AG04449 (cell line): ENCODE measurements around the gene RNF152.
A peak's percentile ranks its signal among the peaks of the same experiment; 100 is the strongest.

Experiments used
- CTCF ChIA-PET: fragments of 350-600 bp; formaldehyde crosslinking; extraction: SDS; loops from one replicate; lab custom pipeline; 2021; ENCODE audit warnings: antibody characterized with exemption; lab: Yijun Ruan, JAX
- POLR2A ChIA-PET: fragments of 400-600, 350-600 bp; formaldehyde crosslinking; extraction: SDS; loops from one replicate; lab custom pipeline; 2020; ENCODE audit warnings: antibody characterized with exemption, inconsistent platforms; lab: Yijun Ruan, JAX
- DNase-seq: peaks from one replicate; pipeline ENCODE4 v3.0.0-alpha.2; 2010; ENCODE audit warnings: low read depth, low spot score
- H3K4me3 ChIP-seq: 2 replicates; pipeline ENCODE4 v1.5.1; 2011; ENCODE audit warnings: low read depth, mild to moderate bottlenecking, control low read depth, low read length
- CTCF ChIP-seq: IDR thresholded peaks from one replicate; pipeline ENCODE4 v1.5.1; 2011; ENCODE audit warnings: mild to moderate bottlenecking, moderate library complexity, low read length, control low read depth, inconsistent platforms; ENCODE audit not compliant: insufficient read depth; ENCODE audit errors: missing control alignments

The RNF152 gene

GRCh38 chr18:61912476-61912875 lies 19.7 kb upstream of the RNF152 start:
- CTCF ChIA-PET, result interaction anchor here (2.0 to 3.2 kb wide), 3 partner anchors 10 to 12 kb away, joined by 11 to 21 read pairs (median 15); no protein-coding TSS in a partner anchor
- TF ChIP-seq CTCF, result no peak
- H3K4me3 ChIP-seq, result no peak overlapping the region
- DNase-seq, result no peak
- POLR2A ChIA-PET, result no interaction called here

GRCh38 chr18:61910101-61910500 lies 17.3 kb upstream of the RNF152 start:
- POLR2A ChIA-PET, result no interaction called here
- H3K4me3 ChIP-seq, result no peak overlapping the region
- TF ChIP-seq CTCF, result no peak
- CTCF ChIA-PET, result interaction anchor here (3.1 kb wide), 1 partner anchor 10 kb away, joined by 21 read pairs; no protein-coding TSS in a partner anchor
- no peak for DNase-seq

GRCh38 chr18:61908661-61909060 lies 15.9 kb upstream of the RNF152 start:
- DNase-seq, result no peak
- no peak overlapping the region for H3K4me3 ChIP-seq
- ChIA-PET CTCF (interaction anchor here (1.5 kb wide), 1 partner anchor 326 kb away, joined by 4 read pairs; no protein-coding TSS in a partner anchor), POLR2A (no interaction called here)
- no peak for TF ChIP-seq CTCF

- DNase-seq, result no peak
- peak; percentile 93 for TF ChIP-seq CTCF
- no peak overlapping the region for H3K4me3 ChIP-seq
- ChIA-PET CTCF (interaction anchor here (0.7 to 3.2 kb wide), 41 partner anchors 9 to 353 kb away, joined by 3 to 22 read pairs (median 4); no protein-coding TSS in a partner anchor), POLR2A (no interaction called here)
Observed at GRCh38 chr18:61901323-61901986, 8.6 kb upstream of the RNF152 start.

GRCh38 chr18:61900504-61901281 lies 7.9 kb upstream of the RNF152 start:
- no peak for TF ChIP-seq CTCF
- CTCF ChIA-PET, result interaction anchor here (0.6 to 3.2 kb wide), 33 partner anchors 10 to 350 kb away, joined by 3 to 22 read pairs (median 4); no protein-coding TSS in a partner anchor
- POLR2A ChIA-PET, result no interaction called here
- no peak overlapping the region for H3K4me3 ChIP-seq
- DNase-seq, result no peak

- TF ChIP-seq CTCF, result no peak
- CTCF ChIA-PET, result no interaction called here
- no peak for DNase-seq
Observed at GRCh38 chr18:61898640-61899101, 5.9 kb upstream of the RNF152 start.

More at GRCh38 chr18:61898640-61899101, 5.9 kb upstream of the RNF152 start:
- POLR2A ChIA-PET, result no interaction called here
- no peak overlapping the region for H3K4me3 ChIP-seq
